MM.1S (cell line): ENCODE data around the gene SOD1.

Experiments
- DNase-seq: peaks from one replicate; pipeline ENCODE4 v3.0.0-alpha.2; 2015
- H2AFZ ChIP-seq: fragments of 300-600 bp; sonication (generic); 2 replicates; pipeline ENCODE4 v1.6.0; 2016; ENCODE audit warnings: antibody characterized with exemption, low read length
- H3F3A ChIP-seq: fragments of 300-600 bp; sonication (generic); 2 replicates; pipeline ENCODE4 v1.6.1; 2016; ENCODE audit warnings: mild to moderate bottlenecking, antibody characterized with exemption, low read length, moderate library complexity, mixed read lengths; ENCODE audit not compliant: insufficient read depth
- H3K27ac ChIP-seq: fragments of 300-600 bp; sonication (generic); 2 replicates; pipeline ENCODE4 v1.5.1; 2016; ENCODE audit warnings: mild to moderate bottlenecking, low read length
- H3K27me3 ChIP-seq: fragments of 300-600 bp; sonication (generic); replicated peaks from 2 replicates; pipeline ENCODE4 v1.6.0; 2016; ENCODE audit warnings: low read length; ENCODE audit not compliant: insufficient read depth
- H3K36me3 ChIP-seq: fragments of 300-600 bp; sonication (generic); replicated peaks from 2 replicates; pipeline ENCODE4 v1.6.1; 2016; ENCODE audit warnings: mild to moderate bottlenecking, low read length, mixed read lengths; ENCODE audit not compliant: insufficient read depth
- H3K4me1 ChIP-seq: fragments of 300-600 bp; sonication (generic); 2 replicates; pipeline ENCODE4 v1.6.1; 2016; ENCODE audit warnings: low read length, mixed read lengths
- H3K4me2 ChIP-seq: fragments of 300-600 bp; sonication (generic); 2 replicates; pipeline ENCODE4 v1.6.0; 2016; ENCODE audit warnings: low read depth, low read length
- H3K4me3 ChIP-seq: fragments of 300-600 bp; sonication (generic); 2 replicates; pipeline ENCODE4 v1.5.1; 2016; ENCODE audit warnings: low read length, mixed read lengths
- H3K79me2 ChIP-seq: fragments of 300-600 bp; sonication (generic); 2 replicates; pipeline ENCODE4 v1.6.1; 2016; ENCODE audit warnings: mixed run types, low read length, mixed read lengths
- H3K9ac ChIP-seq: fragments of 300-600 bp; sonication (generic); 2 replicates; pipeline ENCODE4 v1.6.1; 2016; ENCODE audit warnings: low read length, mixed read lengths
- H3K9me2 ChIP-seq: fragments of 300-600 bp; sonication (generic); replicated peaks from 2 replicates; pipeline ENCODE4 v1.6.1; 2016; ENCODE audit warnings: mild to moderate bottlenecking, low read length, mixed read lengths; ENCODE audit not compliant: insufficient read depth
- H3K9me3 ChIP-seq: fragments of 300-600 bp; sonication (generic); replicated peaks from 2 replicates; pipeline ENCODE4 v1.6.1; 2016; ENCODE audit warnings: mild to moderate bottlenecking, low read length, mixed read lengths; ENCODE audit not compliant: insufficient read depth
- H4K20me1 ChIP-seq: fragments of 300-600 bp; sonication (generic); 2 replicates; pipeline ENCODE4 v1.6.1; 2016; ENCODE audit warnings: mild to moderate bottlenecking, low read length, moderate library complexity, mixed read lengths; ENCODE audit not compliant: insufficient read depth
- EZH2 ChIP-seq: fragments of 300-600 bp; sonication (generic); optimal IDR thresholded peaks from 2 replicates; pipeline ENCODE3; 2017; ENCODE audit warnings: low read depth, mild to moderate bottlenecking, antibody characterized with exemption, low read length, mixed read lengths
- EZH2phosphoT487 ChIP-seq: fragments of 300-600 bp; sonication (generic); IDR thresholded peaks from 2 replicates; pipeline ENCODE4 v1.6.1; 2018; ENCODE audit warnings: antibody characterized with exemption, low read length
- TF ChIP-seq, protein P1 (sequence below): fragments of 300-600 bp; sonication (generic); IDR thresholded peaks from 2 replicates; pipeline ENCODE4 v1.5.1; 2016; ENCODE audit warnings: antibody characterized with exemption, low read length, mixed read lengths

Gene SOD1

DNA sequence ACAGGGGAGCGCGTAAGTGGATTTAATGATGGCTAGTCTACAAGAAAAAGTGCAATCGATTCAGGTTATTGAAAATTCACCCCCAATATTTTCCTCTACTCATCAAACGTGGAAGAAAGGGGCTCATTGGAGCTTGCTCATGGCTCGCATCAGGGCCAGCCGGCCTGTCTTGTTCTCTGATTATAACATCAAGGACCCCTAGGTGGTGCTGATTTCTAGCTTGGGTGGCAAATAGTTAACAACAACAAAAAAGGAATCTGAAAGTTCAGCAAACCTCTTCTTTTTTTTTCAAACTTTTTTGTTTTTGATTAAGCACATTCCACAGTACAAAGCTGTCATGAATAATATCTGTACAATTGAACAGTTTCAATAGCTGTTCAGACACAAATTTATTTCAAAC, 35.8 kb upstream of the SOD1 start:
- no peaks in the 10 kb centered on the region for H3F3A ChIP-seq
- H3K9me2 ChIP-seq: no peaks in the 10 kb centered on the region
- no peak overlapping the region for H2AFZ ChIP-seq
- no peaks in the 10 kb centered on the region for H3K79me2 ChIP-seq
- no peak overlapping the region for H3K4me2 ChIP-seq
- no peaks in the 10 kb centered on the region for H3K9me3 ChIP-seq
- H4K20me1 ChIP-seq: no peaks in the 10 kb centered on the region
- DNase-seq: no peak
- H3K27ac ChIP-seq: no peak overlapping the region
- H3K36me3 ChIP-seq: no peaks in the 10 kb centered on the region
- no peaks in the 10 kb centered on the region for H3K4me1 ChIP-seq
- no peak overlapping the region for H3K4me3 ChIP-seq
- no peak overlapping the region for H3K9ac ChIP-seq
- no peaks in the 10 kb centered on the region for H3K27me3 ChIP-seq
- no peak for TF ChIP-seq EZH2phosphoT487
- TF ChIP-seq, protein P1, sequence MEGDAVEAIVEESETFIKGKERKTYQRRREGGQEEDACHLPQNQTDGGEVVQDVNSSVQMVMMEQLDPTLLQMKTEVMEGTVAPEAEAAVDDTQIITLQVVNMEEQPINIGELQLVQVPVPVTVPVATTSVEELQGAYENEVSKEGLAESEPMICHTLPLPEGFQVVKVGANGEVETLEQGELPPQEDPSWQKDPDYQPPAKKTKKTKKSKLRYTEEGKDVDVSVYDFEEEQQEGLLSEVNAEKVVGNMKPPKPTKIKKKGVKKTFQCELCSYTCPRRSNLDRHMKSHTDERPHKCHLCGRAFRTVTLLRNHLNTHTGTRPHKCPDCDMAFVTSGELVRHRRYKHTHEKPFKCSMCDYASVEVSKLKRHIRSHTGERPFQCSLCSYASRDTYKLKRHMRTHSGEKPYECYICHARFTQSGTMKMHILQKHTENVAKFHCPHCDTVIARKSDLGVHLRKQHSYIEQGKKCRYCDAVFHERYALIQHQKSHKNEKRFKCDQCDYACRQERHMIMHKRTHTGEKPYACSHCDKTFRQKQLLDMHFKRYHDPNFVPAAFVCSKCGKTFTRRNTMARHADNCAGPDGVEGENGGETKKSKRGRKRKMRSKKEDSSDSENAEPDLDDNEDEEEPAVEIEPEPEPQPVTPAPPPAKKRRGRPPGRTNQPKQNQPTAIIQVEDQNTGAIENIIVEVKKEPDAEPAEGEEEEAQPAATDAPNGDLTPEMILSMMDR: 0 out of 2 replicates have a peak, but pooled peaks have one; percentile 4

DNA sequence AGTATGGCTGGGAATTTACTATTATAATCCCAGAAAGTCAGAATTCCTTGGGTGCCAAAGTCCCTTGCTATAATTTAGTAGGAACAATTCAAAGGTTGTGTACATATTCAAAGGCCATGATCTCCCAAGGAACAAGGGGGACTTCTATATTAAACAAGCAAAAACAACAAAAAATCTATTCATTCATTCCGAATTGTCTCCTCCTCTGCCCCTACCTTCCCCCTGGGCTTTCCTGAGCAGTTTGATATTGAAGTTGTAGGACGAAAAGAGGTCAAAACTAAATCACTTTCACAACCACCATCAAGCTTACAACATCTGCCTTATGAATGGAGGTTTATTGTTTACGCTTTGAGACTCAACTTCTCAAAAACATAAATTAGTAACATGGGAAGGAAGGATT, 35.3 kb upstream of the SOD1 start:
- no peak for DNase-seq
- H3K79me2 ChIP-seq: no peaks in the 10 kb centered on the region
- no peaks in the 10 kb centered on the region for H3K36me3 ChIP-seq
- no peak overlapping the region for H3K9ac ChIP-seq
- no peak overlapping the region for H2AFZ ChIP-seq
- no peaks in the 10 kb centered on the region for H3F3A ChIP-seq
- no peak overlapping the region for H3K4me3 ChIP-seq
- TF ChIP-seq EZH2phosphoT487 (no peak), EZH2 (no peak)
- TF ChIP-seq, protein P1: no peak
- no peaks in the 10 kb centered on the region for H3K9me3 ChIP-seq
- H4K20me1 ChIP-seq: no peaks in the 10 kb centered on the region
- no peaks in the 10 kb centered on the region for H3K4me1 ChIP-seq
- H3K27ac ChIP-seq: no peak overlapping the region
- no peaks in the 10 kb centered on the region for H3K27me3 ChIP-seq
- H3K9me2 ChIP-seq: no peaks in the 10 kb centered on the region
- no peak overlapping the region for H3K4me2 ChIP-seq

DNA sequence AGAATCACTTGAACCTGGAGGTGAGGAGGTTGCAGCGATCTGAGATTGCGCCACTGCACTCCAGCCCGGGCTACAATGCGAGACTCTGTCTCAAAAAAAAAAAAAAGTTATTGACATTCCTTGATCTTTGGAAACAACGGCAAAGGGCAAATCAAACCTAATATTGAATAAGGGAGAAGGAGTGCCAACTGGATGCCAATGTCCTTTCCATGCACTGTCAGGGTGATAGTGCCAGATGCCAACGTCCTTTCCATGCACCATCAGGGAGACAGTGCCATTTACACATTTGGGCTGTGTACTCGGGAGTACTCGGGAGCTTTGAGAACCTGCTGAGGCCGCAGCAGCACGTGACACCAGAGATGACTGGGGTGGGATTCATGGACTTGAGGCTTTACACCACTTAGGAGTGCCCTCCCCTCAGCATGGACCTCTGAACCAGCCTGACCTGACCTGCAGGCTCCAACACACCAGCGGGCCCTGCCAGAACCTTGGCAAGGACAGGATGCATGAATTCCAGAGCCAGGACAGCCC, 34.5 kb upstream of the SOD1 start:
- no peaks in the 10 kb centered on the region for H3K4me1 ChIP-seq
- TF ChIP-seq EZH2 (no peak), EZH2phosphoT487 (no peak)
- TF ChIP-seq, protein P1: no peak
- no peak overlapping the region for H2AFZ ChIP-seq
- no peaks in the 10 kb centered on the region for H3K36me3 ChIP-seq
- no peak overlapping the region for H3K27ac ChIP-seq
- no peaks in the 10 kb centered on the region for H4K20me1 ChIP-seq
- no peaks in the 10 kb centered on the region for H3K27me3 ChIP-seq
- H3K9me3 ChIP-seq: no peaks in the 10 kb centered on the region
- no peak overlapping the region for H3K4me3 ChIP-seq
- no peak overlapping the region for H3K4me2 ChIP-seq
- H3K79me2 ChIP-seq: no peaks in the 10 kb centered on the region
- no peaks in the 10 kb centered on the region for H3F3A ChIP-seq
- no peak overlapping the region for H3K9ac ChIP-seq
- DNase-seq: no peak
- H3K9me2 ChIP-seq: no peaks in the 10 kb centered on the region
